ENCODE data around the gene CEP55.

The CEP55 gene

DNA sequence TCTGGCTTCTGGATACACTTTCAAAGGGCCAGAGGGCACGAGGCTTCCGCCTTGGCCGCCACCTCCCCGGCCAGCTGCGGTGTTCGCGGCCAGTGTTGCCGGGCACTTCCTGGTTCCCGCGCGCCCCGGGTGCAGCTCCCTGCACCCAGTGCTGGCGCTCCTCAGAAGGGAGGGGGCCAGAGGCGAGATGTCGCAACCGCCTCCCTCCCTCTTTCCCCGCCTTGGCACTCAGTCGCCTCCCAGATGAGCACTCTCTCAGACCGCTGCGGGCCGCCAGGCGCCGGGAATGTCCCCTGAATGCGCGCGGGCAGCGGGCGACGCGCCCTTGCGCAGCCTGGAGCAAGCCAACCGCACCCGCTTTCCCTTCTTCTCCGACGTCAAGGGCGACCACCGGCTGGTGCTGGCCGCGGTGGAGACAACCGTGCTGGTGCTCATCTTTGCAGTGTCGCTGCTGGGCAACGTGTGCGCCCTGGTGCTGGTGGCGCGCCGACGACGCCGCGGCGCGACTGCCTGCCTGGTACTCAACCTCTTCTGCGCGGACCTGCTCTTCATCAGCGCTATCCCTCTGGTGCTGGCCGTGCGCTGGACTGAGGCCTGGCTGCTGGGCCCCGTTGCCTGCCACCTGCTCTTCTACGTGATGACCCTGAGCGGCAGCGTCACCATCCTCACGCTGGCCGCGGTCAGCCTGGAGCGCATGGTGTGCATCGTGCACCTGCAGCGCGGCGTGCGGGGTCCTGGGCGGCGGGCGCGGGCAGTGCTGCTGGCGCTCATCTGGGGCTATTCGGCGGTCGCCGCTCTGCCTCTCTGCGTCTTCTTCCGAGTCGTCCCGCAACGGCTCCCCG lies 70.2 kb downstream of the CEP55 start, which contains the start of gene FFAR4:
FFAR4 (plus strand) TSS at position 231 of the 842 bp plus-strand sequence; CDS start at position 287, 56 bp downstream.
- no peak for DNase-seq (ENCODE audit: low read depth in 3 of 3)

GRCh38 chr10:93567277-93568104 lies 71.1 kb downstream of the CEP55 start:
- no peak for DNase-seq (ENCODE audit: low read depth in 3 of 3)

- no peak for DNase-seq (ENCODE audit: low read depth in 3 of 3)
These were observed 71.6 kb downstream of the CEP55 start for GRCh38 chr10:93568105-93568390.

DNA sequence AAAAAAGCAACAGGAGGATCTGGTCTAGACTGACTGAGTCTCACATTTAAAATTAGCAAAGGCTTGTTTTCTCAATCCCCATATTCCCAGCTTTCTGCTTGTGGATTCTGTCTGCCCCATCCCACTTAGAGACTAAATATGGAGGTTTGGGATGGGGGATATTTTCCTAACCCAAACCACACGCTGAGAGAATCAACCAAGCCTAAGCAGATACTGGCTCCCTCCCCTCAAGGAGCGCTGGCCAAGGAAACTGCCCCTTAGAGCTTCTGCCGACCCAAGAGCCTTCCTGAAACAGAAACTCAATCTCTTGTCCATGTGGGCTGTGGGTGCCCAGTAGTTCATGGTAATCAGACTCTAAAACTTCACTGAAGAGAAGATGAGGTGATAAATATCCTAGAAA lies 74.0 kb downstream of the CEP55 start:
- no peak for DNase-seq (ENCODE audit: low read depth in 3 of 3)

DNA sequence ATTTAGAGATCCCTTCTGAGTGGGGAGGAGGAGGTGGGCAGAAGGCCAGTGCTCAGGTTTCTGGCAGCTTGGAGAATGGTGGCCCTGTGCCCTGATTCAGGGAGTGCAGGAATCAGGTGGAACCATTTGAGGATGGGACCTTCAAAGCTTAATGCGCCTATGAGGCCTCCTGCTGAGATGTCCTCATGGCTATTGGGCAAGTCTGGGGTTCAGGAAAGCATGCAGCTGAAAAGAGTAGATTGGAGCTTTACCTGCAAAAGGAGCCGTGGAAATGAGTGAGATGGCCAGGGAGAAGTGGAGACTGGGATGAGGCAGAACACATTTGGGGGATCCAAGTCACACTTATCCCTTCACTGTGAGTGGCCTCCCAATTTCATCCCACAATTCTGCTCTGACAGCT lies 76.2 kb downstream of the CEP55 start:
- DNase-seq (ENCODE audit: low read depth in 3 of 3) = no peak

DNA sequence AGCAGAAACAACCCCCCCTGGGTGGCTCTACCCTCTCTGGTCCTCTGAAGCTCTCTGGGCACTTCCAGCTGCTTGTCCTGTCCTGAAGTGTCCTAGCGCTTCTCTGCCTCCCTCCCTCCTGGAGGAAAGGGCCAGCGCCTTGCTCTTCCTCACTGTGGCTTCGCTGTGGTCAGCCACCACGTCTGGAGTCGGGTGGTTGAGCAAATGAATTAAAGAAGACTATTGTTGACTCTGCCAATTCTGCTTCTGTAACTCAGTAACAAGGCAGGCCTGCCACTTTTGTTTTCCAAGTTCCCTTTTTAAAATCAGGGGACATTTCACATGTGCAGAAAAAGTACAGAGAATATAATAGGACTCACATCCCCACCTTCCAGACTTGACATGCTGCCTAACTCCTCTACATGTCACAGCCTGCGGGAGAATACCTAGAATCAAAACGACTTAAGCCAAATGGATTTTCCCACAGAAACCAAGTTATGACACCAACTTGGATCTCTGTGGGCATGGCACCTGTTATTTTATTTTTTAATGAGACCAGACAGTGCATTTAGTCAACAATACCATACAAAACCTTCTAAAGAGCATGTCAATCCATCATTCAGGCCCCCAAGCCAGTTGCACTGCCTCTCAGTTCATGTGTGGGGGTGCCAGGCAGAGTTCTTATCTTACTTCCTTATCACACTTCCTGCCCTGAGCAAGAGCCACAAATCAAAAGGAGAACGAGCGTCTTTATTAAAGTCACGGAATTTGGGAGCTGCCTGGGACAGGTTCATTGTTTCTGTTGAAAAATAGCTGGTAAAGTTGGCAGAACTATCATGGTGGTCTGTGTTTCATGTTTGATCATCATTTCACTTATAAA lies 76.9 kb downstream of the CEP55 start:
- no peak for DNase-seq (ENCODE audit: low read depth in 3 of 3)

GRCh38 chr10:93573924-93574323 lies 77.5 kb downstream of the CEP55 start:
- DNase-seq (ENCODE audit: low read depth in 3 of 3) = no peak

DNA sequence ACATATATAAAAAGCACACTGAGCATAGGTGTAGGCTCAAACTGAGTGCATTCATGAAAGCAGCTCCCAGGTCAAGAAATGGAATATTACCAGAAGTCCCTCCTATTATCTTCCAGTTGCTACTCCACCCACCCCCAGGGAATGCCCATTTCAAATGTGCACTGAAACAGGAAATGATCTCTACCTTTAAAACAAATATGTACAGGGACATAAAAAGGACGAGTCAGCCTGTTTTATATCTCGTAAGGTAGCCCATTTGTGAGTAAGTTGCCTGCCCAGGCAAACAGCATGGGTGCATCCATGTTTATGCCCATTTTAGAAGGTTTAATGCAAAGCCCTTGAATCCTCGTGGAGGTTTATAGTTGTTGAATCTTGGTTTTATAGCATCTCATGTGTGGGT lies 80.5 kb downstream of the CEP55 start:
- DNase-seq (ENCODE audit: low read depth in 3 of 3) = no peak

GRCh38 chr10:93577565-93577964 lies 81.2 kb downstream of the CEP55 start:
- DNase-seq (ENCODE audit: low read depth in 3 of 3) = no peak

Measured in stimulated activated CD4-positive, alpha-beta T cell treated with anti-CD3 and anti-CD28 coated beads, TNF-alpha, amount 100 ng/mL, for 24 hours (primary cell).